Heart left ventricle (tissue), 16 donors: ENCODE data around the gene ZNF672. TPM values are rescaled to one million over a fixed set of nuclear protein-coding genes. Genes with fewer than 3 reads are reported as not detected.

Experiments
- ATAC-seq, 4 donors: fragments of 200-7000 bp; cut with Tn5 transposase; one replicate each; pipeline ENCODE4 v1.9.1; 2020 to 2022; ENCODE audit warnings: moderate library complexity in 4 of 4, mild to moderate bottlenecking in 3 of 4, moderate number of reproducible peaks in 1 of 4
- DNase-seq, 5 donors: peaks; one replicate each; pipeline ENCODE4 v3.0.0-alpha.2; 2020
- H3K27ac ChIP-seq, 12 donors: fragments of 200-600 bp; sonication (generic) in 4 of 12; one replicate each; pipeline versions ENCODE4 v1.5.0 to v1.8.0; 2016 to 2022; ENCODE audit warnings: mild to moderate bottlenecking in 2 of 12
- H3K27me3 ChIP-seq, 9 donors: fragments of 200-600 bp; sonication (generic) in 2 of 9; one replicate each; pipeline versions ENCODE4 v1.5.1 to v1.8.0; 2016 to 2022; ENCODE audit warnings: mild to moderate bottlenecking in 3 of 9
- H3K36me3 ChIP-seq, 9 donors: fragments of 200-600 bp; sonication (generic) in 2 of 9; one replicate each; pipeline versions ENCODE4 v1.5.0 to v1.8.0; 2018 to 2022; ENCODE audit warnings: mild to moderate bottlenecking in 2 of 9
- H3K4me1 ChIP-seq, 12 donors: fragments of 200-600 bp; sonication (generic) in 4 of 12; one replicate each; pipeline versions ENCODE4 v1.5.0 to v1.8.0; 2016 to 2022; ENCODE audit warnings: mild to moderate bottlenecking in 3 of 12
- H3K4me3 ChIP-seq, 12 donors: fragments of 200-600 bp; sonication (generic) in 4 of 12; one replicate each; pipeline versions ENCODE4 v1.5.0 to v1.8.0; 2017 to 2022; ENCODE audit warnings: mild to moderate bottlenecking in 9 of 12, moderate library complexity in 4 of 12
- H3K9me3 ChIP-seq, 12 donors: fragments of 200-600 bp; sonication (generic) in 4 of 12; one replicate each; pipeline versions ENCODE4 v1.5.0 to v1.8.0; 2016 to 2022; ENCODE audit warnings: mild to moderate bottlenecking in 1 of 12
- POLR2A ChIP-seq, 2 donors: fragments of 450-650 bp; IDR thresholded peaks; one replicate each; pipeline ENCODE4 v1.6.1; 2017; ENCODE audit warnings: antibody characterized with exemption in 2 of 2, mild to moderate bottlenecking in 2 of 2, moderate library complexity in 2 of 2
- WGBS, 4 donors: extraction: QIAGEN DNeasy Blood & Tissue Kit in 2 of 4; methylation state at CpG; one replicate each; pipeline versions ENCODE4 v1.1.5 to v1.1.7; 2013 to 2018; 5-methylcytosine and 5-hydroxymethylcytosine counted together
- intact Hi-C, 10 donors: fragments of 100-400 bp; cut with DNase I; formaldehyde crosslinking; loops; one replicate each; pipeline versions ENCODE4 v1.11.1 to v1.14.2; 2022
- polyA plus RNA-seq, 2 donors: library from polyadenylated mRNA; stranded (reverse); fragments of 200-250 nt; gene quantifications; one replicate each; pipeline ENCODE4 v1.2.3, GENCODE V29; 2013
- total RNA-seq, 9 donors: library from RNA; depleted of rRNA in 2 of 9; stranded (reverse); fragments of >200 nt in 2 of 9; fragmentation: NEBNext Ultra II Directional in 3 of 9; extraction: Animal tissue kit (Norgen Biotek cat#: 25700) in 3 of 9; gene quantifications; one replicate each; pipeline versions ENCODE4 v1.1.0 to v1.2.4, GENCODE V29; 2016 to 2023
- TF ChIP-seq, protein P1 (sequence below), 12 donors: fragments of 200-600 bp; sonication (generic) in 4 of 12; IDR thresholded peaks; one replicate each; pipeline versions ENCODE4 v1.5.0 to v1.8.0; 2018 to 2022; ENCODE audit warnings: antibody characterized with exemption in 12 of 12, mild to moderate bottlenecking in 5 of 12
- donor health status: ischemic (EF 13 %, LVEDD 7.1; RV severe dilation, severe dysfunction).
- donor health status: healthy with polysubstance abuse.
- donor health status: DM: no; HTN: yes; CAD: no.
- donor health status: DM: no; HTN: no; CAD: no.
- donor health status: ischemic (EF 25% LVEDD 6.9; RV normal size, moderate dysfunction).
- donor health status: ischemic (EF 25% LVEDD 5.7; RV mildly dilated, moderate dysfunction).
- donor health status: healthy.
- donor health status: DM: yes; HTN: yes; CAD: no.
- donor health status: ischemic (EF 35%, LVEDD 5.7; RV mildly dilated, moderate dysfunction).
- donor health status: nonischemic (EF 11% LVEDD 7.7; RV severe dilation, severe dysfunction).
- donor health status: DM: yes; HTN: yes; CAD: no.
- donor health status: PGD.
- donor health status: ischemic (EF 29% LVEDD 5.4; RV normal size, mild dysfunction).
- donor health status: nonischemic (EF 23%, LVEDD 6.1; RV moderate dilation, normal function).

ZNF672 gene
- total and polyA plus RNA-seq, 11 donors, result 20.5 to 63.8 (median 37.8) TPM

DNA sequence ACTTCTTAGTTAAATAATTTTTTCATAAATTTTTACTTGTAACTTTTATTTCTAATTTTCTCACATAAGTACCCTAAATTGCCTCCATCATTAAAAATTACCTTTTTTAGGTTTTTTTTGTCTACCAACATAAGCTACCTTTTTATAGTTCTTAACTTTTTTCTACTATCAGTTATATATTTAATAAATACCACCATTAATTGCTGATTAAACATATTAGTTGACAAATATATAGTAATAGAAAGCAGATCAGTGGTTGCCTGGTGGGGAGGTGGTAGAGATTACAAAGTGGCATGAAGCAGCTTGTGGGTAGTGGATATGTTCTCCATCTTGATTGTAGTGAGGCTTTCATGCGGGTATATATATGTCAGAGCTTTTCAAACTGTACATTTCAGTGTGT lies 6.2 kb upstream of the ZNF672 start:
- ATAC-seq, result no peak
- no peak for TF ChIP-seq POLR2A (IDR thresholded peaks at IDR 0.05)
- TF ChIP-seq, protein P1, sequence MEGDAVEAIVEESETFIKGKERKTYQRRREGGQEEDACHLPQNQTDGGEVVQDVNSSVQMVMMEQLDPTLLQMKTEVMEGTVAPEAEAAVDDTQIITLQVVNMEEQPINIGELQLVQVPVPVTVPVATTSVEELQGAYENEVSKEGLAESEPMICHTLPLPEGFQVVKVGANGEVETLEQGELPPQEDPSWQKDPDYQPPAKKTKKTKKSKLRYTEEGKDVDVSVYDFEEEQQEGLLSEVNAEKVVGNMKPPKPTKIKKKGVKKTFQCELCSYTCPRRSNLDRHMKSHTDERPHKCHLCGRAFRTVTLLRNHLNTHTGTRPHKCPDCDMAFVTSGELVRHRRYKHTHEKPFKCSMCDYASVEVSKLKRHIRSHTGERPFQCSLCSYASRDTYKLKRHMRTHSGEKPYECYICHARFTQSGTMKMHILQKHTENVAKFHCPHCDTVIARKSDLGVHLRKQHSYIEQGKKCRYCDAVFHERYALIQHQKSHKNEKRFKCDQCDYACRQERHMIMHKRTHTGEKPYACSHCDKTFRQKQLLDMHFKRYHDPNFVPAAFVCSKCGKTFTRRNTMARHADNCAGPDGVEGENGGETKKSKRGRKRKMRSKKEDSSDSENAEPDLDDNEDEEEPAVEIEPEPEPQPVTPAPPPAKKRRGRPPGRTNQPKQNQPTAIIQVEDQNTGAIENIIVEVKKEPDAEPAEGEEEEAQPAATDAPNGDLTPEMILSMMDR (IDR thresholded peaks at IDR 0.05), result no peak
- Histone ChIP-seq H3K27ac (no peak overlapping the region), H3K4me1 (peaks cover 0 to 25% (median 6%) of the 10 kb centered on the region in 12 donors), H3K36me3 (no peaks in the 10 kb centered on the region), H3K27me3 (no peaks in the 10 kb centered on the region), H3K9me3 (no peaks in the 10 kb centered on the region), H3K4me3 (no peak overlapping the region)
- DNase-seq, result no peak
- WGBS, 4 donors, result 87 to 95% (median 89%) methylated on average over 1 of the region's 1 CpG
- intact Hi-C loops, result no loop called here

- H3K4me1 ChIP-seq, result peaks cover 0 to 21% (median 10%) of the 10 kb centered on the region in 12 donors
- DNase-seq, result no peak
- no peak for ATAC-seq
- H3K27ac ChIP-seq, result no peak overlapping the region
- H3K36me3 ChIP-seq, result no peaks in the 10 kb centered on the region
- no peaks in the 10 kb centered on the region for H3K9me3 ChIP-seq
- intact Hi-C loops, result no loop called here
- no peak overlapping the region for H3K4me3 ChIP-seq
- TF ChIP-seq, protein P1 (IDR thresholded peaks at IDR 0.05), result no peak
- TF ChIP-seq POLR2A (IDR thresholded peaks at IDR 0.05), result no peak
- WGBS, 4 donors, result 50 to 57% (median 53%) methylated on average over 7 of the region's 7 CpGs
- no peaks in the 10 kb centered on the region for H3K27me3 ChIP-seq
Measured at GRCh38 chr1:248834343-248834940, 3.6 kb upstream of the ZNF672 start.

DNA sequence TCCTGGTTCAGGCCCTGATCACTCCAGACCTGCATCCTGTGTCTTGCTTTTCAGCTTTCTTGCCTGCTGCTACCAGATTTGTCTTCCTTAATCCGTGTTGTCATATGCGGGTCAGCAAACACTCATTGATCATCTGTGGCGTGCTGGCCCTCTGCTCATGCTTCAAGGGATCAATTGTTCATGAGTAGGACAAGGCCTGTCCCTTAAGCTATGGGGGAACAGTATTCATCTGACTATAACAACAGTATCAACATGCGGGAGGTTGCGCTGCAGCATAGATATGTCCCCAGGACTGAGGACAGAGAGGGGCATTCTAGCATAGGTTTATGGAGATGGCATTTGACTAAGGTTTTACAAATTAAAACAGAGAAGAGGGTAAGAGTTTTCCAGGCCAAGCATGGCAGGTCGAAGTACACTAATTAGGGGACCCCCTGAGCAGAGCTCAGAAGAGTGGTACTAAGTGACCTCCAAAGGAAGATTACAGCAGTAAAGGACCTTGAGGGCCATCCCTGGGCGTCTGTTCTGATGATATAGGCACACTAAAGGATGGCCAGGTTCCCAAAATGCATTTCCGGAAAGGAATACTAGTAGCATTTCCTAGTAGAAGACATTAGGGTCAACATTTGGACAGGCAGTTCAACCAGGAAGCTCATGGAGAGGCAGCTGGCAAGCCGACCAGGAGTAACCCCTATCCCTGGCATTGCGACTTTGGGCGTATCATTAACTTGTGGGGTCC lies 811 bp upstream of the ZNF672 start:
- peak overlapping the region; percentile 36 to 99 (median 86) for H3K4me3 ChIP-seq
- no peak for TF ChIP-seq POLR2A (IDR thresholded peaks at IDR 0.05)
- TF ChIP-seq, protein P1 (IDR thresholded peaks at IDR 0.05), result no peak
- no peak for DNase-seq
- H3K9me3 ChIP-seq, result no peaks in the 10 kb centered on the region
- peaks cover 0 to 49% (median 27%) of the 10 kb centered on the region in 12 donors for H3K4me1 ChIP-seq
- H3K27ac ChIP-seq, result peak overlapping the region; percentile 87 to 100 (median 100)
- no peaks in the 10 kb centered on the region for H3K27me3 ChIP-seq
- intact Hi-C loops, result no loop called here
- WGBS, 4 donors, result 49 to 53% (median 51%) methylated on average over 11 of the region's 11 CpGs
- H3K36me3 ChIP-seq, result no peaks in the 10 kb centered on the region
- ATAC-seq, result no peak
